OCI-LY7 (cell line): ENCODE measurements around the gene CCDC192. TPM values are rescaled to one million over a fixed set of nuclear protein-coding genes. Genes with fewer than 3 reads are reported as not detected.

Source experiments
- BruUV-seq: library from RNA; stranded (reverse); fragments of 400-500 nt; replicated peaks from 2 replicates; lab custom pipeline; 2021; lab: Mats Ljungman, UMichigan
- CTCF ChIA-PET: fragments of 300-600 bp; sonication (Branson Sonifier 250); formaldehyde crosslinking; loops from one replicate; lab custom pipeline; 2022; ENCODE audit warnings: antibody characterized with exemption; ENCODE audit not compliant: unreplicated experiment; lab: Charles Lee
- POLR2A ChIA-PET: fragments of 300-600 bp; sonication (Branson Sonifier 250); formaldehyde crosslinking; loops from one replicate; lab custom pipeline; 2022; ENCODE audit warnings: antibody characterized with exemption; lab: Charles Lee
- DNase-seq: peaks from one replicate; pipeline ENCODE4 v3.0.0-alpha.2; 2015; ENCODE audit warnings: low spot score
- H2AFZ ChIP-seq: fragments of 200-600 bp; sonication (generic), shearing (Covaris generic); 2 replicates; pipeline ENCODE4 v1.6.1; 2014; ENCODE audit warnings: mild to moderate bottlenecking, antibody characterized with exemption, low read length, moderate library complexity
- H3K27ac ChIP-seq: fragments of 200-600 bp; sonication (generic); 2 replicates; pipeline ENCODE4 v1.5.1; 2014; ENCODE audit warnings: mixed run types, low read depth, mild to moderate bottlenecking, moderate library complexity, low read length, inconsistent platforms; ENCODE audit not compliant: poor library complexity, severe bottlenecking
- H3K36me3 ChIP-seq: fragments of 200-600 bp; sonication (generic); 2 replicates; pipeline ENCODE4 v1.6.1; 2014; ENCODE audit warnings: mild to moderate bottlenecking, antibody characterized with exemption, low read length, moderate library complexity, mixed read lengths; ENCODE audit not compliant: insufficient read depth
- H3K4me1 ChIP-seq: fragments of 200-600 bp; sonication (generic); 2 replicates; pipeline ENCODE4 v1.5.1; 2014; ENCODE audit warnings: mild to moderate bottlenecking, low read length; ENCODE audit not compliant: insufficient read depth, poor library complexity, severe bottlenecking
- H3K4me2 ChIP-seq: fragments of 200-600 bp; sonication (generic); 2 replicates; pipeline ENCODE4 v1.6.1; 2014; ENCODE audit warnings: mild to moderate bottlenecking, low read length
- H3K4me3 ChIP-seq: fragments of 200-600 bp; sonication (generic); 2 replicates; pipeline ENCODE4 v1.5.1; 2014; ENCODE audit warnings: mild to moderate bottlenecking, low read depth, low read length; ENCODE audit not compliant: poor library complexity, severe bottlenecking
- H3K79me2 ChIP-seq: fragments of 200-600 bp; sonication (generic); 2 replicates; pipeline ENCODE4 v1.6.1; 2016; ENCODE audit warnings: low read depth, mild to moderate bottlenecking, low read length, moderate library complexity, mixed read lengths; ENCODE audit not compliant: insufficient read depth
- H3K9me2 ChIP-seq: fragments of 200-600 bp; sonication (generic); 2 replicates; pipeline ENCODE4 v1.6.1; 2016; ENCODE audit warnings: mild to moderate bottlenecking, low read length, mixed read lengths; ENCODE audit not compliant: insufficient read depth
- H3K9me3 ChIP-seq: fragments of 200-600 bp; sonication (generic); 2 replicates; pipeline ENCODE4 v1.6.1; 2014; ENCODE audit warnings: mild to moderate bottlenecking, mixed run types, low read length, mixed read lengths
- H4K20me1 ChIP-seq: fragments of 200-600 bp; sonication (generic); 2 replicates; pipeline ENCODE4 v1.6.1; 2014; ENCODE audit warnings: mild to moderate bottlenecking, antibody characterized with exemption, low read length, moderate library complexity, mixed read lengths; ENCODE audit not compliant: insufficient read depth
- EZH2phosphoT487 ChIP-seq: fragments of 200-600 bp; sonication (generic); IDR thresholded peaks from 2 replicates; pipeline ENCODE4 v1.6.1; 2018; ENCODE audit warnings: low read depth, borderline replicate concordance, mild to moderate bottlenecking, mixed run types, antibody characterized with exemption, low read length, moderate library complexity, mixed read lengths
- intact Hi-C: fragments of 100-400 bp; cut with micrococcal nuclease; formaldehyde crosslinking; loops from one replicate; pipeline ENCODE4 v1.10.0; 2022; ENCODE audit not compliant: unreplicated experiment
- total RNA-seq, 2 experiments: library from RNA; depleted of rRNA in 1 of 2; stranded (reverse); fragments of >200 nt in 1 of 2; shearing (Covaris generic) in 1 of 2; gene quantifications; 2 replicates each; pipeline ENCODE4 v1.2.3, GENCODE V29; 2014 to 2022
- TF ChIP-seq, protein P1 (sequence below): fragments of 200-600 bp; sonication (generic); conservative IDR thresholded peaks from 2 replicates; pipeline ENCODE4 v1.5.1; 2014; ENCODE audit warnings: mild to moderate bottlenecking, antibody characterized with exemption, low read length, moderate library complexity, mixed read lengths

CCDC192 gene
- total RNA-seq, 2 experiments from 2014 or later, result not detected

DNA sequence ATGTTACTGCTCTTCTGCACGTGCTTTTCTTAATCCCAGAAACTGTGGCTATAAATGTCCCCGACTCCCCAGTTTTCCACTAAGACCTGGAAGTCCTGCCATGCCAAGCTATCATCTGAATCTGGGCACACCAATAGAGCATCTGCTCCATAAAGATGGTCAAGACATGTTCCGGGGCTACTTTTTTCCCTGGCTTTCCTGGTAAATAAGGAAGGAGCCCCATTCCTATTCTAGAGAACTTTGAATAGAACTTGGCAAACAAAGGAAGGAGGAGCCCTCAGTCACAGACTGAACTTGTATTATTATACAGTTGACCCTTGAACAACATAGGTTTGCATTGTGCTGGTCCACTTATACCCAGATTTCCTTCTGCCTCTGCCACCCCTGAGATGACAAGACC, 182.9 kb downstream of the CCDC192 start:
- H3K9me2 ChIP-seq, result no peaks in the 10 kb centered on the region
- ChIA-PET CTCF (no interaction called here), POLR2A (no interaction called here)
- no peaks in the 10 kb centered on the region for H3K36me3 ChIP-seq
- H4K20me1 ChIP-seq, result no peaks in the 10 kb centered on the region
- H3K4me1 ChIP-seq, result no peaks in the 10 kb centered on the region
- H3K9me3 ChIP-seq, result no peaks in the 10 kb centered on the region
- no peak for DNase-seq
- no peak overlapping the region for H3K4me2 ChIP-seq
- no peak overlapping the region for H3K27ac ChIP-seq
- TF ChIP-seq EZH2phosphoT487, result no peak
- TF ChIP-seq, protein P1, sequence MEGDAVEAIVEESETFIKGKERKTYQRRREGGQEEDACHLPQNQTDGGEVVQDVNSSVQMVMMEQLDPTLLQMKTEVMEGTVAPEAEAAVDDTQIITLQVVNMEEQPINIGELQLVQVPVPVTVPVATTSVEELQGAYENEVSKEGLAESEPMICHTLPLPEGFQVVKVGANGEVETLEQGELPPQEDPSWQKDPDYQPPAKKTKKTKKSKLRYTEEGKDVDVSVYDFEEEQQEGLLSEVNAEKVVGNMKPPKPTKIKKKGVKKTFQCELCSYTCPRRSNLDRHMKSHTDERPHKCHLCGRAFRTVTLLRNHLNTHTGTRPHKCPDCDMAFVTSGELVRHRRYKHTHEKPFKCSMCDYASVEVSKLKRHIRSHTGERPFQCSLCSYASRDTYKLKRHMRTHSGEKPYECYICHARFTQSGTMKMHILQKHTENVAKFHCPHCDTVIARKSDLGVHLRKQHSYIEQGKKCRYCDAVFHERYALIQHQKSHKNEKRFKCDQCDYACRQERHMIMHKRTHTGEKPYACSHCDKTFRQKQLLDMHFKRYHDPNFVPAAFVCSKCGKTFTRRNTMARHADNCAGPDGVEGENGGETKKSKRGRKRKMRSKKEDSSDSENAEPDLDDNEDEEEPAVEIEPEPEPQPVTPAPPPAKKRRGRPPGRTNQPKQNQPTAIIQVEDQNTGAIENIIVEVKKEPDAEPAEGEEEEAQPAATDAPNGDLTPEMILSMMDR, result no peak
- H2AFZ ChIP-seq, result no peak overlapping the region
- intact Hi-C loops, result loop anchor here (10.0 kb wide), 1 partner anchor 321 kb away; no protein-coding TSS in a partner anchor
- BruUV-seq, result no TSS peak
- H3K79me2 ChIP-seq, result no peaks in the 10 kb centered on the region
- no peak overlapping the region for H3K4me3 ChIP-seq

GRCh38 chr5:127887282-127887681, 184.1 kb downstream of the CCDC192 start:
- Histone ChIP-seq H3K4me3 (no peak overlapping the region), H3K36me3 (no peaks in the 10 kb centered on the region), H3K27ac (no peak overlapping the region), H4K20me1 (no peaks in the 10 kb centered on the region), H3K4me1 (no peaks in the 10 kb centered on the region), H2AFZ (no peak overlapping the region), H3K4me2 (no peak overlapping the region), H3K9me3 (no peaks in the 10 kb centered on the region), H3K9me2 (no peaks in the 10 kb centered on the region), H3K79me2 (no peaks in the 10 kb centered on the region)
- ChIA-PET CTCF (no interaction called here), POLR2A (interaction anchor here (0.7 kb wide), 1 partner anchor 391 kb away, joined by 4 read pairs; no protein-coding TSS in a partner anchor)
- no TSS peak for BruUV-seq
- no peak for DNase-seq
- TF ChIP-seq, protein P1, result no peak
- no peak for TF ChIP-seq EZH2phosphoT487
- intact Hi-C loops, result loop anchor here (10.0 kb wide), 1 partner anchor 322 kb away; no protein-coding TSS in a partner anchor

DNA sequence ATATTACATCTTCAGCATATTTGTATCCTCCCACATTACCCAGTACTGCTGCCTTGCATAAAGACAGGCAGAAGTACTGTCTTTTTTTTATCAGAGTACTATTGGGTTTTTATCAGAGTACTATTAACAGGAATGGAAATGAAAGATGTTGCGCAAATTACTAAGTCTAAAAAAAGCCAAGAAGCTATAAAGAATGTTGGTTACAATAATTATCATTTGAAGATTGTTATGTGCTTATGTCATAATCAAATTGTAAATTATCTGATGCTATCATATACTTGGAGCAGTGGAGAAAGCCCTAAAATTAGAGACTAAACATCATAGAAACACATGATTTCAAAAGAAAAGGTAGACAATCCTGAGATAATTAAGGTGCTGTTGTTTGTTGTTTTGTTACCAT, 188.8 kb downstream of the CCDC192 start:
- no peaks in the 10 kb centered on the region for H4K20me1 ChIP-seq
- ChIA-PET POLR2A (no interaction called here), CTCF (no interaction called here)
- H3K4me3 ChIP-seq, result no peak overlapping the region
- H3K27ac ChIP-seq, result no peak overlapping the region
- H3K9me2 ChIP-seq, result no peaks in the 10 kb centered on the region
- DNase-seq, result no peak
- H3K79me2 ChIP-seq, result no peaks in the 10 kb centered on the region
- H2AFZ ChIP-seq, result no peak overlapping the region
- H3K36me3 ChIP-seq, result no peaks in the 10 kb centered on the region
- intact Hi-C loops, result no loop called here
- no TSS peak for BruUV-seq
- H3K4me1 ChIP-seq, result no peaks in the 10 kb centered on the region
- H3K9me3 ChIP-seq, result no peaks in the 10 kb centered on the region
- TF ChIP-seq, protein P1, result no peak
- no peak for TF ChIP-seq EZH2phosphoT487
- no peak overlapping the region for H3K4me2 ChIP-seq
